ENCODE data around the gene NKPD1.

GRCh38 chr19:45156011-45156630 is 4.7 kb downstream of the NKPD1 start:
- no peak for TF ChIP-seq CTCF (IDR thresholded peaks at IDR 0.05)
- TF ChIP-seq POLR2A (IDR thresholded peaks at IDR 0.05) = no peak

All from body of pancreas (tissue), 4 donors.